OCI-LY7 (cell line): ENCODE results near the gene ADCY3. TPM values are rescaled to one million over a fixed set of nuclear protein-coding genes. Genes with fewer than 3 reads are reported as not detected.

Experiments used
- BruUV-seq: library from RNA; stranded (reverse); fragments of 400-500 nt; replicated peaks from 2 replicates; lab custom pipeline; 2021; lab: Mats Ljungman, UMichigan
- CTCF ChIA-PET: fragments of 300-600 bp; sonication (Branson Sonifier 250); formaldehyde crosslinking; loops from one replicate; lab custom pipeline; 2022; ENCODE audit warnings: antibody characterized with exemption; ENCODE audit not compliant: unreplicated experiment; lab: Charles Lee
- POLR2A ChIA-PET: fragments of 300-600 bp; sonication (Branson Sonifier 250); formaldehyde crosslinking; loops from one replicate; lab custom pipeline; 2022; ENCODE audit warnings: antibody characterized with exemption; lab: Charles Lee
- DNase-seq: peaks from one replicate; pipeline ENCODE4 v3.0.0-alpha.2; 2015; ENCODE audit warnings: low spot score
- H2AFZ ChIP-seq: fragments of 200-600 bp; sonication (generic), shearing (Covaris generic); 2 replicates; pipeline ENCODE4 v1.6.1; 2014; ENCODE audit warnings: mild to moderate bottlenecking, antibody characterized with exemption, low read length, moderate library complexity
- H3K27ac ChIP-seq: fragments of 200-600 bp; sonication (generic); 2 replicates; pipeline ENCODE4 v1.5.1; 2014; ENCODE audit warnings: mixed run types, low read depth, mild to moderate bottlenecking, moderate library complexity, low read length, inconsistent platforms; ENCODE audit not compliant: poor library complexity, severe bottlenecking
- H3K36me3 ChIP-seq: fragments of 200-600 bp; sonication (generic); 2 replicates; pipeline ENCODE4 v1.6.1; 2014; ENCODE audit warnings: mild to moderate bottlenecking, antibody characterized with exemption, low read length, moderate library complexity, mixed read lengths; ENCODE audit not compliant: insufficient read depth
- H3K4me1 ChIP-seq: fragments of 200-600 bp; sonication (generic); 2 replicates; pipeline ENCODE4 v1.5.1; 2014; ENCODE audit warnings: mild to moderate bottlenecking, low read length; ENCODE audit not compliant: insufficient read depth, poor library complexity, severe bottlenecking
- H3K4me2 ChIP-seq: fragments of 200-600 bp; sonication (generic); 2 replicates; pipeline ENCODE4 v1.6.1; 2014; ENCODE audit warnings: mild to moderate bottlenecking, low read length
- H3K4me3 ChIP-seq: fragments of 200-600 bp; sonication (generic); 2 replicates; pipeline ENCODE4 v1.5.1; 2014; ENCODE audit warnings: mild to moderate bottlenecking, low read depth, low read length; ENCODE audit not compliant: poor library complexity, severe bottlenecking
- H3K79me2 ChIP-seq: fragments of 200-600 bp; sonication (generic); 2 replicates; pipeline ENCODE4 v1.6.1; 2016; ENCODE audit warnings: low read depth, mild to moderate bottlenecking, low read length, moderate library complexity, mixed read lengths; ENCODE audit not compliant: insufficient read depth
- H3K9me2 ChIP-seq: fragments of 200-600 bp; sonication (generic); 2 replicates; pipeline ENCODE4 v1.6.1; 2016; ENCODE audit warnings: mild to moderate bottlenecking, low read length, mixed read lengths; ENCODE audit not compliant: insufficient read depth
- H3K9me3 ChIP-seq: fragments of 200-600 bp; sonication (generic); 2 replicates; pipeline ENCODE4 v1.6.1; 2014; ENCODE audit warnings: mild to moderate bottlenecking, mixed run types, low read length, mixed read lengths
- H4K20me1 ChIP-seq: fragments of 200-600 bp; sonication (generic); 2 replicates; pipeline ENCODE4 v1.6.1; 2014; ENCODE audit warnings: mild to moderate bottlenecking, antibody characterized with exemption, low read length, moderate library complexity, mixed read lengths; ENCODE audit not compliant: insufficient read depth
- EZH2phosphoT487 ChIP-seq: fragments of 200-600 bp; sonication (generic); IDR thresholded peaks from 2 replicates; pipeline ENCODE4 v1.6.1; 2018; ENCODE audit warnings: low read depth, borderline replicate concordance, mild to moderate bottlenecking, mixed run types, antibody characterized with exemption, low read length, moderate library complexity, mixed read lengths
- intact Hi-C: fragments of 100-400 bp; cut with micrococcal nuclease; formaldehyde crosslinking; loops from one replicate; pipeline ENCODE4 v1.10.0; 2022; ENCODE audit not compliant: unreplicated experiment
- total RNA-seq, 2 experiments: library from RNA; depleted of rRNA in 1 of 2; stranded (reverse); fragments of >200 nt in 1 of 2; shearing (Covaris generic) in 1 of 2; gene quantifications; 2 replicates each; pipeline ENCODE4 v1.2.3, GENCODE V29; 2014 to 2022
- TF ChIP-seq, protein P1 (sequence below): fragments of 200-600 bp; sonication (generic); conservative IDR thresholded peaks from 2 replicates; pipeline ENCODE4 v1.5.1; 2014; ENCODE audit warnings: mild to moderate bottlenecking, antibody characterized with exemption, low read length, moderate library complexity, mixed read lengths

Gene ADCY3
- total RNA-seq, 2 experiments from 2014 or later, result 45.8 to 55.0 TPM

DNA sequence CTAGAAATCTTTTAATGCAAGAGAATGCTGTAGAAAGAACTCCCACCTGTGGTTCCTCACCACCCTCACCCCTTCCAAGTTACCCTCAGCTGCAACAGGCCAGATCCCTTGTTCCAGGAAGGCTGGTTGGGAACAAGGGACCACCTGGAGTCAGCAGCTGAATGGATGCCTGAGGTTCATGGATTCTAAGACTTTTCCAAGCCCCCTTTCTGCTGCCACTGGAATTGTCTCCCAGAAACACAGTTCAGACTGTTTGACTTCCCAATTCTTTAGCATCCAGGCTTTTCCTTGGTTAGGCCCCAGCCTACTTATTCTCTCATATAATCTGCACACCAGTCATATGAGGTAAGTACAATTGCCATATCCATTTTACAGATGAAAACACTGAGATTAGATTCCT lies 8.0 kb upstream of the ADCY3 start:
- H3K4me3 ChIP-seq, result no peak overlapping the region
- H3K4me1 ChIP-seq, result peaks cover 15% of the 10 kb centered on the region
- no peaks in the 10 kb centered on the region for H4K20me1 ChIP-seq
- ChIA-PET CTCF (no interaction called here), POLR2A (no interaction called here)
- DNase-seq, result no peak
- H3K79me2 ChIP-seq, result no peaks in the 10 kb centered on the region
- H3K27ac ChIP-seq, result no peak overlapping the region
- H3K4me2 ChIP-seq, result no peak overlapping the region
- no TSS peak for BruUV-seq
- TF ChIP-seq, protein P1, sequence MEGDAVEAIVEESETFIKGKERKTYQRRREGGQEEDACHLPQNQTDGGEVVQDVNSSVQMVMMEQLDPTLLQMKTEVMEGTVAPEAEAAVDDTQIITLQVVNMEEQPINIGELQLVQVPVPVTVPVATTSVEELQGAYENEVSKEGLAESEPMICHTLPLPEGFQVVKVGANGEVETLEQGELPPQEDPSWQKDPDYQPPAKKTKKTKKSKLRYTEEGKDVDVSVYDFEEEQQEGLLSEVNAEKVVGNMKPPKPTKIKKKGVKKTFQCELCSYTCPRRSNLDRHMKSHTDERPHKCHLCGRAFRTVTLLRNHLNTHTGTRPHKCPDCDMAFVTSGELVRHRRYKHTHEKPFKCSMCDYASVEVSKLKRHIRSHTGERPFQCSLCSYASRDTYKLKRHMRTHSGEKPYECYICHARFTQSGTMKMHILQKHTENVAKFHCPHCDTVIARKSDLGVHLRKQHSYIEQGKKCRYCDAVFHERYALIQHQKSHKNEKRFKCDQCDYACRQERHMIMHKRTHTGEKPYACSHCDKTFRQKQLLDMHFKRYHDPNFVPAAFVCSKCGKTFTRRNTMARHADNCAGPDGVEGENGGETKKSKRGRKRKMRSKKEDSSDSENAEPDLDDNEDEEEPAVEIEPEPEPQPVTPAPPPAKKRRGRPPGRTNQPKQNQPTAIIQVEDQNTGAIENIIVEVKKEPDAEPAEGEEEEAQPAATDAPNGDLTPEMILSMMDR, result no peak
- TF ChIP-seq EZH2phosphoT487, result no peak
- H3K9me2 ChIP-seq, result no peaks in the 10 kb centered on the region
- H2AFZ ChIP-seq, result no peak overlapping the region
- intact Hi-C loops, result no loop called here
- no peaks in the 10 kb centered on the region for H3K36me3 ChIP-seq
- H3K9me3 ChIP-seq, result no peaks in the 10 kb centered on the region

DNA sequence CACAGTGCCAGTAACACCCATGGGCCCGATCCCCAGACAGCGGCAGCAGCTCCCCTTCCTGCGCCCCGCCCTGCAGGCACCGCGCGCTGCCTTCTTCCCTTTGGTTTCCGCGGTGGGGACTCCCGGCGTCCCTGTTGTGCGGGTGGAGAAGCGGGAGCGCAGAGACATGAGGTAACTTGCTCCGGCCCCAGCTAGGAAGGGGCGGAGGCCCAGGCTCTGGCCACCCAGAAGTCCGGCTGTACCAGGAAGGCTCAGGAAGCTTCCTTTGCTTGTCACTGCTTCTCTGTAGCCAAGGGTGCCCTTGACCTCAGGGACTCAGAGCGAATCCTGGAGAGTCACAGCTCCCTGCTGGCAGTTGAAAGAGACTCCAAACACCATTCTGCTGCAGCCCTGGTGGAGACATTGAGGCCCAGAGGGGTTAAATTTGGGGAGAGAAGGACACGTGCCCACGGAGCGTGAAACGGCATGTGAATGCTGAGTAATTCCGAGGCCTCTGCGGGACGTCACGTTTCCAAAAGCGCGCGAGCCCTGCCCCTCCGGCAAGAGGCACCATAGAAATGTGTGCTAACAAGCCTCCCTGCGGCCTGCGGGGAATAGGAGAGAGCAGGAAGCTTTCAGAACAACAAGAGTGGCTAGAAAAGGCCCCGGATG lies 6.7 kb upstream of the ADCY3 start:
- Histone ChIP-seq H3K4me3 (no peak overlapping the region), H2AFZ (no peak overlapping the region), H3K27ac (no peak overlapping the region), H3K4me1 (peaks cover 15% of the 10 kb centered on the region), H3K9me3 (no peaks in the 10 kb centered on the region), H4K20me1 (no peaks in the 10 kb centered on the region), H3K79me2 (no peaks in the 10 kb centered on the region), H3K36me3 (no peaks in the 10 kb centered on the region), H3K9me2 (no peaks in the 10 kb centered on the region), H3K4me2 (no peak overlapping the region)
- ChIA-PET POLR2A (no interaction called here), CTCF (interaction anchor here (0.6 kb wide), 1 partner anchor 9 kb away, joined by 3 read pairs; no protein-coding TSS in a partner anchor)
- no peak for DNase-seq
- TF ChIP-seq EZH2phosphoT487, result no peak
- TF ChIP-seq, protein P1, result no peak
- intact Hi-C loops, result no loop called here
- no TSS peak for BruUV-seq

DNA sequence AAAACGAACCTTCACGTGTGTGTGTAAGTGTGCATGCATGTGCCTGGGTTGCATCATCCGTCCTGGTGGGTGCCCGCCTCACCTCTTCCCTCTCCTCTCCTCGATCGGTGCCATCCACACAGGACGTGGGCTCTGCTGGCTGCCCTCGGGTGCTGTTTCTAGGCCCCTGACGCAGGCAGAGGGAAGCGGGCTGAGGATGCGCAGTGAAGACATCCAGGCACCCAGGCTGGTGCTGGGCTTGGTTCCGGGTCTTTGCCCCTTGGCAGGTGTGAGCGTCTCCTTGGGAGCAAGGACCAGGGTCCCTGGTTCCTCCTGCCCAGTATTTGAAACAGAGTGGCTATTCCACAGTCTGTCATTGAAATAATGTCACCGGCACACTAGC lies 6.2 kb upstream of the ADCY3 start:
- Histone ChIP-seq H3K9me2 (no peaks in the 10 kb centered on the region), H3K36me3 (no peaks in the 10 kb centered on the region), H3K79me2 (no peaks in the 10 kb centered on the region), H4K20me1 (no peaks in the 10 kb centered on the region), H3K4me1 (peaks cover 11% of the 10 kb centered on the region), H3K4me2 (no peak overlapping the region), H3K9me3 (no peaks in the 10 kb centered on the region), H2AFZ (no peak overlapping the region), H3K4me3 (no peak overlapping the region), H3K27ac (no peak overlapping the region)
- TF ChIP-seq EZH2phosphoT487, result no peak
- TF ChIP-seq, protein P1, result no peak
- intact Hi-C loops, result no loop called here
- no peak for DNase-seq
- POLR2A ChIA-PET, result no interaction called here
- BruUV-seq, result no TSS peak
- CTCF ChIA-PET, result no interaction called here
